ENCODE results near the gene ZNF688.
"Not testable (repeated sequence)": the region's sequence is repeated elsewhere in the genome, so short reads cannot be mapped to it uniquely, and the experiment has no call there.

The ZNF688 gene

DNA sequence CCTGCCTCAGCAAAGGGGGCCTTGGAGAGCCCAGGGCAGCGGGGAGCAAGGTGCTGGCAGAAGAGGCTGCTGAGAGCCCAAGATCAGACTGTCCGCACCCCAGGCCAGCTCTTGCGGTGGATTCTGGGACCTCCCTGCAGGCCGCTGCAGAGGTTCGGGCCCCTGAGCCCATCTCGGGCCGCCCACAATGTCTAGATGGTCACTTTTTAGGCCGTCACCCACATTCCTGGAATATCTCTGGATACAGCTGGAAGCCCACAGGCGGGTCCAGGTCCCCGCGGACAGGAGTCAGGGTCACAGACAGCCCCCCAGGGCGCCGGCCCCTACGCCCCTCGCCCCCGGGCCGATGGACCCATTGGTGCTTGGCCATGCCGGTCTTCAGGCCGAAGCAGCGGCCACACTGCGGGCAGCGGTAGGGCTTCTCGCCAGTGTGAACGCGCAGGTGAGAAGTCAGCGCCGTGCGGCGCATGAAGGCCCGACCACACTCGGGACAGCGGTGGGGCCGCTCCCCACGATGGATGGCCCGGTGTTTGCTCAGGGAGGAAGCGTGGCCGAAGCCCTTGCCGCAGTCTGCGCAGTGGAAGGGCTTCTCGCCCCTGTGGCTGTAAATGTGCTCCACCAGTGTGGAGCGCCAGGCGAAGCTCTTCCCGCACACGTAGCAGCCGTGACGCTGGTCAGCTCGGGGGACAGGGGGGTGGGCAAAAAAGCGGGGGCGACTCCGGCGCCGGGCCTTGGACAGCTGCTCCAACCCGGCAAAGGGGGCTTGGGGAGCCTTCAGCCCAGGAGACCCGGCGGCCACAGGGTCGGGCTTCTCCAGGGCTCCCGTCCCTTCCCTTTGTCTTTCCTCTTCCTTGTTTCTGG lies 39.0 kb downstream of the ZNF688 start:
- no peak for DNase-seq

DNA sequence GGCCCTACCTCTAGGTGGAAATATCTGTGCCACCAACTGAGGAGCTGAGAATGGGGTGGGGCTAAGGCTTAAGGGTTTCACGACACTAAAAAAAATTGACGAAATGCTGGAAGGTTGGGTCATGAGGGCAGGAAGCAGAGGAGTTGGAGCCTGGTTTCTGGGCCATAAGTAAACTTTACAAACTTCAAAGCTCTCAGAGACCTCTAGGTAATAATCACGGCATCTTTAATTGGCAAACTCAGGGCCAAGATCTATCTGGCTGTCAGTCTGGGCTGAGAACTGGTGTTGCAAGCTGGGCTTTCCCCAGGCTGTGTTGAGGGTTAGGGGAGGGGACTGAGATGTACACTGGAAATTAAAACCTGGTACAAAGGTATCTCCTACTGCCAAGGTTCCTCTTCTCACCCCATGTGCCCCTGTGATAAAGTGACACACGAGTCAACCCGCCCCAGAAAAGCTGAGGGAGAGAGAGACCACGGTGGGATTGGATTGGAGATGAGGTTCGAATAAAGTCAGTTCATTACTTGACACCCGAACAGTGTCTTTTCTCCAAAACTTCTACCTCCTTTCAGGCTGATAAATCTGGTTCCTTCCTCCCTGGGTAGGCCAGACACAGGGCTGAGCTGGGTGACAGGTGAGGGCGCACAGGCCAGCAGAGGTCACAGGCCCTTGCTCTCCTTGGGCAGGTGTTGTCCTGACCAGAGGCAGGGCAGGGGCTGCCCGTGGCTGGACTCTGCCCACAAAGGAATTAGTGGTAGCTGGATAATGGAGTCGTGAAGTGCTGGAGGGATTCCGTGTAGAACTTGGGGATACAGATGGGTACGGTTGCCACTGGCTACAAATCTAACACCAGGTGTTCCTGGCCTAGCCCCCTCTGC lies 41.1 kb downstream of the ZNF688 start:
- DNase-seq = no peak

DNA sequence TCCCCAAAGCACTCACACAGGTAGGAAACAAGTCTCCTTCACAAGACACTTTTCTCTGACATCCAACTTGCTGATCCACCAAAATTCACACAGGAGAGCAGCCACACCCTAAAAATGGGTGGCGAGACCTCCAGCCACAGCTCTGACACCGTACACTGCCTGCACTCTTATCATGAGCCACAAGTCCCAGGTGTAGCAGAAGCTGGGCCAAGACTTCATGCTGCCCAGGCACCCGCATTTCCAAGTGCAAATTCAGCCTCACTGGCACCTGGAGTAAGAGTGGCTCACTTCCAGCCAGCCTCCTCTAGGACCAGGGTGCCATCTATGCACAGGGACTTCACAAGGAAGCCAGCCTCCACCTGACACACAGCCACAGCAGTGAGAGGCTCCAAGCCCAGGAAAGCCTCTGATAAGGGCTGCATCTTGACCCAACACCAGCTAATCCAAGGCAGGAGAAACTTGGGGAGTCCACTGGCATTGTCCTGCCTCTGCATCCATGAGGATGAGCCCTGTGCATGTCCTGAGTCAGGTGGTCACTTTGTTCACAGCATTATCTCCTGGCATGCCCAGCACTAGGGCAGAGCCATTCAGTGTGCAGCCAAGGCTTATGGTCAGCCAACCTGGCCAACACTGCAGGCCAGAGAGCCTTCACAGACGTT lies 42.6 kb downstream of the ZNF688 start:
- DNase-seq = no peak

GRCh38 chr16:30527635-30528178 lies 43.8 kb downstream of the ZNF688 start:
- no peak for DNase-seq

GRCh38 chr16:30526823-30527634 lies 44.5 kb downstream of the ZNF688 start:
- peak; percentile 99 for DNase-seq

- DNase-seq = peak; percentile 64
These were observed 45.2 kb downstream of the ZNF688 start, which contains the start of gene ZNF768 for GRCh38 chr16:30526137-30526822. Gene ZNF768 (minus strand): TSS chr16:30526566. CDS start chr16:30526413, 153 bp downstream.

DNA sequence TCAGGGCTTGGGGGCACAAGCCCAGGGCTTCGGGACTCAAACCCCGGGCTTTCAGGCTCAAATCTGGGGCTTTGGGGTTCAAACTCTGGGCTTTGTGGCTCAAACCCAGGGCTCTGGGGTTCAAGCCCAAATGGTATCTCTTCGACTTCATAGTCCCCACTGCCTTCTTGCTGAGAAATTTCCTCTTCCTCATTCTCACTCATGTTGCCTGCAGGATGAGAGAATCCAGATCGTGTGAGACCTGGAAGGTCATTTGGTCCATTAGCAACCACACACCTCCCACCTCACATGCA lies 45.7 kb downstream of the ZNF688 start:
- no peak for DNase-seq

DNA sequence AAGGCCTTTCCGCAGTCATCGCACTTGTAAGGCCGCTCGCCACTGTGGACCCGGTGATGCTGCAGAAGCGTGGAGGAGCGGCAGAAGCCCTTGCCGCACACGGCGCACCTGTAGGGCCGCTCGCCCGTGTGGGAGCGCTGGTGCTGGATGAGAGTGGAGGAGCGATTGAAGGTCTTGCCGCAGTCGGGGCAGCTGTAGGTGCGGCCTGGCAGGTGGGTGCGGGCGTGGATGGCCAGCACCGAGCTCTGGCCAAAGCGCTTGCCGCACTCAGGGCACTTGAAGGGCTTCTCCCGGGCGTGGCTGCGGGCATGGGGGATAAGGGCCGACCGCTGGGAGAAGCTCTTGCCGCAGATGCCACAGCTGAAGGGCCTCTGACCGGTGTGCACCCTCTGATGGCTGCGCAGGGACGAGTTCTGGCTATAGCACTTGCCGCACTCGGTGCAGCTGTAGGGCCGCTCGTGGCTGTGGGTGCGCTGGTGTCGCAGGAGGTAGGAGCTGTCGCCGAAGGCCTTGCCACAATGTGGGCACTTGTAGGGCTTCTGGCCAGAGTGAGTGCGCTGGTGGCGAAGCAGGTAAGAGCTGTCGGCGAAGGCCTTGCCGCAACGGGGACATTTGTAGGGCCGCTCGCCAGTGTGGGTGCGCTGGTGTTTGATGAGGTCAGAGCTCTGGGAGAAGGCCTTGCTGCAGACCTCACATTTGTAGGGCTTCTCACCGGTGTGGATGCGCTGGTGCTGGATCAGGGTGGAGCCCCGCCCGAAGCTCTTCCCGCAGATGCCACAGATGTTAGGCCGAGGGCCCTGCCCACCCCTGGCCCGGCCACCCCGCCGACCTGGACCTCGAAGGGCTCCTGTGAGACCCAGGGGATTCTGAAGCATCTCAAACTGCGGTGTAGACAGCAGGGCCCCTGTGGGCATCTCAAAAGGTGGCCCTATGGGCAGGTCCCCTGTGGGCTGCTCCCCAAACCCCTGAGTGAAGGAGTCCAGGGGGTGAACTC lies 46.6 kb downstream of the ZNF688 start:
- DNase-seq = no peak

- DNase-seq = peak; percentile 11
These were observed 47.5 kb downstream of the ZNF688 start for GRCh38 chr16:30523768-30524574.

DNA sequence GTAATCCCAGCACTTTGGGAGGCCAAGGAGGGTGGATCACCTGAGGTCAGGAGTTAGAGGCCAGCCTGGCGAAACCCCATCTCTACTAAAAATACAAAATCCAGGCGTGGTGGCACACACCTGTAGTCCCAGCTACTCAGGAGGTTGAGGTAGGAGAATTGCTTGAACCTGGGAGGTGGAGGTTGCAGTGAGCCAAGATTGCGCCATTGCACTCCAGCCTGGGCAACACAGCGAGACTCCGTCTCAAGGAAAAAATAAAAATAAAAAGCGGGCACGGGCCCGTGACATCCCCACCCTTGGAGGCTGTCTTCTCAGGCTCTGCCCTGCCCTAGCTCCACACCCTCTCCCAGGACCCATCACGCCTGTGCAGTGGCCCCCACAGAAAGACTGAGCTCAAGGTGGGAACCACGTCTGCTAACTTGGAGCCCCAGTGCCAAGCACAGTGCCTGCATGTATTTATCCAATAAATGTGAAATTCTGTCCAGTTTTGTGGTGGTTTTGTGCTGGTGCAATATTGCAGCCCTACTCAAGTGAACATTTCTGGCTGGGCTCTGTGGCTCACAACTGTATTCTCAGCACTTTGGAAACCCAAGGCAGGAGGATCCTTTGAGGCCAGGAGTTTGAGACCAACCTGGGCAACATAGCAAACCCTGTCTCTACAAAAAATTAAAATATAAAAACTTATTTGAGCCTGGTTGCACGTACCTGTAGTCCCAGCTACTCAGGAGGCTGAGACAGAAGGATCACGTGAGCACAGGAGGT lies 48.6 kb downstream of the ZNF688 start:
- not testable (repeated sequence) for DNase-seq

DNA sequence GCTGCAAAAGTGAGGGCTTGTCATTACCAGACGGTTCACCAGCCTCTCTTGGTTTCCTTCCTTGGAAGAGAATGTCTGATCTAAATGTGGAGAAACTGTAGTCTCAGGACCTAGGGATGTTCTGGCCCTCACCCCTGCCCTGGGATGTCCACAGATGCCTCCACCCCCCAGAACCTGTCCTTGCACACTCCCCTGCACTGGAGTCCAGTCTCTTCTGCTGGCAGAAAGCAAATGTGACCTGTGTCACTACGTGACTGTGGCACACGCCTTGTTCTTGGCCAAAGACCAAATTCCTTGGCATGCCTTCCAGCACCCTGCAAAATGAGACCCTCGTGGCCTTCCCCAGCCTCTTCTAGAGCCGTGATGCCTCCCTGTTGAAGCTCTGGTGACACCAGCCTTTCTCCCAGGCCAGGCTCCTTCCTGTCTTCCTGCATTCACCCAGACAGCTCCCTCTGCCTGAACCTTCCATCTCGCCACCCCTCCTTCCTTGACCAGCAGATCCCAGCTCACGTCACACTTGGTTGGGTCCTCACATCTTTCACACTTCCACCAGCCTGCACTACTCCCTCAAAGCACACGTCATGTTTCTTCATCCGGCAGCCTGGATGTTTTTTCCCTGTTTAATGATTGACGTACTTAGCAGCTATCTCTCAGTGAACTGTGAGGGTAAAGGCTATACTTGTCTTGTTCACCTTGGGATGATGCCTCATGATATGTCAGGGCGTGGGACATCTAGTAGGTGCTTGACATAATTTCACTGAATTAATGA lies 49.5 kb downstream of the ZNF688 start:
- no peak for DNase-seq

DNA sequence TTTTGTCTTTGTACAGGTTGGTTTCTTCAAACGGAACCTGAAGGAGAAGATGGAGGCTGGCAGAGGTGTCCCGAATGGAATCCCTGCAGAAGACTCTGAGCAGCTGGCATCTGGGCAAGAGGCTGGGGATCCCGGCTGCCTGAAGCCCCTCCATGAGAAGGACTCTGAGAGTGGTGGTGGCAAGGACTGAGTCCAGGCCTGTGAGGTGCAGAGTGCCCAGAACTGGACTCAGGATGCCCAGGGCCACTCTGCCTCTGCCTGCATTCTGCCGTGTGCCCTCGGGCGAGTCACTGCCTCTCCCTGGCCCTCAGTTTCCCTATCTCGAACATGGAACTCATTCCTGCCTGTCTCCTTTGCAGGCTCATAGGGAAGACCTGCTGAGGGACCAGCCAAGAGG lies 50.0 kb downstream of the ZNF688 start:
- DNase-seq = no peak

Measured in eye (tissue), 1 donor.